Measurements from ENCODE around the gene NMD3. TPM values are rescaled to one million over a fixed set of nuclear protein-coding genes. Genes with fewer than 3 reads are reported as not detected.
"Not testable (repeated sequence)": the region's sequence is repeated elsewhere in the genome, so short reads cannot be mapped to it uniquely, and the experiment has no call there.

The NMD3 gene
- total RNA-seq, 1 donor from 2014 or later = 68.2 TPM

- DNase-seq = no peak
Observed at GRCh38 chr3:161231861-161232260, 10.8 kb downstream of the NMD3 start.

- DNase-seq = no peak
Observed at GRCh38 chr3:161233557-161233956, 12.4 kb downstream of the NMD3 start.

- DNase-seq = no peak
Observed at GRCh38 chr3:161236240-161236639, 15.1 kb downstream of the NMD3 start.

GRCh38 chr3:161239700-161240099, 18.6 kb downstream of the NMD3 start:
- DNase-seq = no peak

- no peak for DNase-seq
Observed at GRCh38 chr3:161244538-161244937, 23.4 kb downstream of the NMD3 start.

- DNase-seq = no peak
Observed at GRCh38 chr3:161247049-161247448, 25.9 kb downstream of the NMD3 start.

GRCh38 chr3:161250116-161250515, 29.0 kb downstream of the NMD3 start:
- DNase-seq = no peak

GRCh38 chr3:161251716-161252115, 30.6 kb downstream of the NMD3 start:
- DNase-seq = no peak

GRCh38 chr3:161252143-161252542, 31.0 kb downstream of the NMD3 start:
- DNase-seq = no peak

GRCh38 chr3:161253711-161254110, 32.6 kb downstream of the NMD3 start:
- peak; percentile 25 for DNase-seq

- no peak for DNase-seq
Observed at GRCh38 chr3:161254861-161255260, 33.8 kb downstream of the NMD3 start.

GRCh38 chr3:161263057-161263456, 41.9 kb downstream of the NMD3 start:
- no peak for DNase-seq

- DNase-seq = no peak
Observed at GRCh38 chr3:161264852-161265251, 43.7 kb downstream of the NMD3 start.

GRCh38 chr3:161265916-161266571, 44.9 kb downstream of the NMD3 start:
- no peak for DNase-seq

- DNase-seq = no peak
Observed at GRCh38 chr3:161266731-161267150, 45.6 kb downstream of the NMD3 start.

GRCh38 chr3:161267646-161268045, 46.5 kb downstream of the NMD3 start:
- DNase-seq = no peak

- no peak for DNase-seq
Observed at GRCh38 chr3:161268601-161269000, 47.5 kb downstream of the NMD3 start.

GRCh38 chr3:161270991-161271390, 49.9 kb downstream of the NMD3 start:
- DNase-seq = no peak

GRCh38 chr3:161271646-161272045, 50.5 kb downstream of the NMD3 start:
- no peak for DNase-seq

GRCh38 chr3:161272524-161272923, 51.4 kb downstream of the NMD3 start:
- no peak for DNase-seq

GRCh38 chr3:161273589-161274218, 52.6 kb downstream of the NMD3 start:
- DNase-seq = peak; percentile 67

- DNase-seq = peak; percentile 36
Observed at GRCh38 chr3:161274691-161275298, 53.7 kb downstream of the NMD3 start.

GRCh38 chr3:161275919-161276318, 54.8 kb downstream of the NMD3 start:
- DNase-seq = peak; percentile 38

GRCh38 chr3:161282387-161282786, 61.3 kb downstream of the NMD3 start:
- DNase-seq = not testable (repeated sequence)
